Measurements from ENCODE around the gene PVRIG.
"Not testable (repeated sequence)": the region's sequence is repeated elsewhere in the genome, so short reads cannot be mapped to it uniquely, and the experiment has no call there.

Gene PVRIG

GRCh38 chr7:100195901-100196322 is 23.8 kb upstream of the PVRIG start:
- not testable (repeated sequence) for DNase-seq

GRCh38 chr7:100198266-100198665 is 21.5 kb upstream of the PVRIG start:
- no peak for DNase-seq

- DNase-seq = no peak
Measured at GRCh38 chr7:100200693-100201092, 19.1 kb upstream of the PVRIG start.

- no peak for DNase-seq
Measured at GRCh38 chr7:100204454-100204853, 15.3 kb upstream of the PVRIG start.

GRCh38 chr7:100208911-100209408 is 10.8 kb upstream of the PVRIG start:
- no peak for DNase-seq

GRCh38 chr7:100209493-100209892 is 10.3 kb upstream of the PVRIG start:
- DNase-seq = no peak

- no peak for DNase-seq
Measured at GRCh38 chr7:100210805-100211204, 8.9 kb upstream of the PVRIG start.

- no peak for DNase-seq
Measured at GRCh38 chr7:100211342-100211780, 8.4 kb upstream of the PVRIG start.

- DNase-seq = no peak
Measured at GRCh38 chr7:100212631-100213286, 7.0 kb upstream of the PVRIG start.

- DNase-seq = no peak
Measured at GRCh38 chr7:100213672-100214071, 6.1 kb upstream of the PVRIG start.

GRCh38 chr7:100214356-100214755 is 5.4 kb upstream of the PVRIG start:
- not testable (repeated sequence) for DNase-seq

- DNase-seq = no peak
Measured at GRCh38 chr7:100215895-100216294, 3.9 kb upstream of the PVRIG start.

- DNase-seq = peak; percentile 12
Measured at GRCh38 chr7:100217934-100218333, 1.8 kb upstream of the PVRIG start.

GRCh38 chr7:100219271-100219737 is 445 bp upstream of the PVRIG start:
- DNase-seq = no peak

- DNase-seq = no peak
Measured at GRCh38 chr7:100220586-100221230, 959 bp downstream of the PVRIG start.

- DNase-seq = no peak
Measured at GRCh38 chr7:100221231-100221718, 1.5 kb downstream of the PVRIG start.

- no peak for DNase-seq
Measured at GRCh38 chr7:100221767-100222444, 2.2 kb downstream of the PVRIG start.

GRCh38 chr7:100222445-100223132 is 2.8 kb downstream of the PVRIG start:
- DNase-seq = no peak

- not testable (repeated sequence) for DNase-seq
Measured at GRCh38 chr7:100223376-100223927, 3.7 kb downstream of the PVRIG start.

GRCh38 chr7:100224891-100225290 is 5.1 kb downstream of the PVRIG start:
- DNase-seq = not testable (repeated sequence)

- not testable (repeated sequence) for DNase-seq
Measured at GRCh38 chr7:100234660-100235317, 15.0 kb downstream of the PVRIG start.

- not testable (repeated sequence) for DNase-seq
Measured at GRCh38 chr7:100239975-100240374, 20.2 kb downstream of the PVRIG start.

Data from NCI-H187 treated with DMSO at 0.1 percent for 48 hours (cell line).